K562 (cell line): Measurements from ENCODE around the gene HTR3B. TPM values are rescaled to one million over a fixed set of nuclear protein-coding genes. Genes with fewer than 3 reads are reported as not detected.
A peak's percentile ranks its signal among the peaks of the same experiment; 100 is the strongest.

Experiments
- ATAC-seq: fragments of 200-7000 bp; cut with Tn5 transposase; 3 replicates; pipeline ENCODE4 v1.9.1; 2020; ENCODE audit warnings: moderate library complexity
- Bru-seq: library from RNA; stranded (reverse); fragments of 400-500 nt; gene quantifications from one replicate; lab custom pipeline; 2021; lab: Mats Ljungman, UMichigan
- BruChase-seq, 2 experiments: library from RNA; stranded (reverse); fragments of 400-500 nt; gene quantifications; one replicate each; lab custom pipeline; 2021; lab: Mats Ljungman, UMichigan
- BruUV-seq: library from RNA; stranded (reverse); fragments of 400-500 nt; replicated peaks from 2 replicates; lab custom pipeline; 2021; lab: Mats Ljungman, UMichigan
- CTCF ChIA-PET: fragments of 300-600 bp; formaldehyde crosslinking; extraction: SDS; loops from one replicate; lab custom pipeline; 2021; ENCODE audit warnings: low intra/inter-chr PET ratio; lab: Yijun Ruan, JAX
- POLR2A ChIA-PET: fragments of 300-600, 350-650 bp; sonication (Branson Sonifier 250); formaldehyde crosslinking; extraction: SDS; loops from one replicate; lab custom pipeline; 2021; ENCODE audit warnings: antibody characterized with exemption, inconsistent platforms; lab: Yijun Ruan, JAX
- DNase-seq, 4 experiments: peaks; one replicate each; pipeline versions ENCODE4 v3.0.0 to v3.0.0-alpha.2; 2011 to 2018; ENCODE audit warnings: low spot score in 3 of 4, mixed read lengths in 3 of 4; ENCODE audit errors: extremely low read depth in 1 of 4
- FAIRE-seq: peaks from 2 replicates; lab custom pipeline; 2011; peaks lifted over from hg19 to GRCh38; lab: Jason Lieb, UNC
- H2AFZ ChIP-seq: 2 replicates; pipeline ENCODE4 v1.6.0; 2011; ENCODE audit warnings: low read depth, low read length, control low read depth, inconsistent platforms
- H3K27ac ChIP-seq: fragments of 200-600 bp; 3 replicates; pipeline ENCODE4 v1.8.0; 2011; ENCODE audit warnings: low read depth, mild to moderate bottlenecking, control low read depth, inconsistent platforms, low read length, moderate library complexity, mixed read lengths; ENCODE audit errors: extremely low read depth
- H3K27me3 ChIP-seq, 2 experiments: fragments of 300-600 bp in 1 of 2; 2 replicates in 1 of 2; 3 replicates in 1 of 2; pipeline versions ENCODE4 v1.6.0 to v1.8.0; 2011; ENCODE audit warnings: inconsistent platforms in 2 of 2, low read length in 2 of 2, mild to moderate bottlenecking in 1 of 2, mixed read lengths in 1 of 2, moderate library complexity in 1 of 2; ENCODE audit not compliant: control insufficient read depth in 2 of 2, insufficient read depth in 2 of 2
- H3K36me3 ChIP-seq: fragments of 300-600 bp; 3 replicates; pipeline ENCODE4 v1.8.0; 2011; ENCODE audit warnings: mild to moderate bottlenecking, low read length, inconsistent platforms; ENCODE audit not compliant: control insufficient read depth, insufficient read depth
- H3K4me1 ChIP-seq, 2 experiments: fragments of 200-600 bp in 1 of 2; replicated peaks in 1 of 2; 2 replicates in 1 of 2; 3 replicates in 1 of 2; pipeline versions ENCODE4 v1.5.1 to v1.8.0; 2011; ENCODE audit warnings: inconsistent platforms in 2 of 2, low read length in 2 of 2, mild to moderate bottlenecking in 1 of 2, mixed read lengths in 1 of 2, moderate library complexity in 1 of 2; ENCODE audit not compliant: control insufficient read depth in 2 of 2, insufficient read depth in 2 of 2
- H3K4me2 ChIP-seq: 2 replicates; pipeline ENCODE4 v1.6.1; 2011; ENCODE audit warnings: low read length, control low read depth, inconsistent platforms, mixed read lengths; ENCODE audit not compliant: insufficient read depth
- H3K4me3 ChIP-seq: fragments of 200-600 bp; sonication (generic), shearing (Covaris generic); 2 replicates; pipeline ENCODE4 v1.5.1; 2016; ENCODE audit warnings: control low read depth, inconsistent platforms
- H3K79me2 ChIP-seq: fragments of 200-600 bp; 3 replicates; pipeline ENCODE4 v1.8.0; 2011; ENCODE audit warnings: low read length, inconsistent platforms; ENCODE audit not compliant: control insufficient read depth, insufficient read depth
- H3K9ac ChIP-seq, 2 experiments: 2 replicates each; pipeline versions ENCODE4 v1.6.0 to v1.6.1; 2011; ENCODE audit warnings: low read depth in 2 of 2, low read length in 2 of 2, control low read depth in 1 of 2, inconsistent platforms in 1 of 2, mild to moderate bottlenecking in 1 of 2, mixed read lengths in 1 of 2; ENCODE audit not compliant: insufficient read depth in 1 of 2
- H3K9me1 ChIP-seq: one replicate; pipeline ENCODE4 v1.6.0; 2011; ENCODE audit warnings: inconsistent platforms, mild to moderate bottlenecking, low read length, moderate library complexity; ENCODE audit not compliant: control insufficient read depth, insufficient read depth
- H3K9me3 ChIP-seq: replicated peaks from 2 replicates; pipeline ENCODE4 v1.5.1; 2011; ENCODE audit warnings: low read depth, low read length, inconsistent platforms; ENCODE audit not compliant: control insufficient read depth, insufficient read depth
- H4K20me1 ChIP-seq: replicated peaks from 2 replicates; pipeline ENCODE4 v1.6.1; 2011; ENCODE audit warnings: low read length, inconsistent platforms, mixed read lengths; ENCODE audit not compliant: control insufficient read depth, insufficient read depth
- MCM2 ChIP-seq: fragments of 450-650 bp; IDR thresholded peaks from 2 replicates; pipeline ENCODE4 v1.6.1; 2017; ENCODE audit warnings: low read depth, mild to moderate bottlenecking
- PHB ChIP-seq: fragments of 250-450 bp; sonication (Bioruptor Pico); IDR thresholded peaks from 2 replicates; pipeline ENCODE4 v1.5.0; 2021
- PHTF2 ChIP-seq: fragments of 250-450 bp; sonication (Bioruptor Pico); IDR thresholded peaks from 2 replicates; pipeline ENCODE4 v1.5.0; 2021; ENCODE audit warnings: mild to moderate bottlenecking
- RFX5 ChIP-seq: IDR thresholded peaks from 2 replicates; pipeline ENCODE4 v1.6.1; 2011; ENCODE audit warnings: low read depth, mild to moderate bottlenecking, improper control_type of control experiment, low read length
- SMARCE1 ChIP-seq: fragments of 450-650 bp; IDR thresholded peaks from 2 replicates; pipeline ENCODE4 v1.7.1; 2016; ENCODE audit warnings: mild to moderate bottlenecking
- SRF ChIP-seq, 2 experiments: fragments of 250-450, 450-650 bp in 1 of 2; sonication (Bioruptor Pico) in 1 of 2; sonication (generic) in 1 of 2; formaldehyde crosslinking; IDR thresholded peaks; 2 replicates each; pipeline versions ENCODE4 v1.5.0 to v1.5.1; 2020 to 2022; ENCODE audit warnings: mild to moderate bottlenecking in 1 of 2, missing genetic modification reagents in 1 of 2
- ZBTB9 ChIP-seq: fragments of 450-650 bp; formaldehyde crosslinking; IDR thresholded peaks from 2 replicates; pipeline ENCODE4 v1.4.0; 2020; ENCODE audit warnings: mild to moderate bottlenecking, moderate library complexity
- ZNF146 ChIP-seq: IDR thresholded peaks from one replicate; pipeline ENCODE4 v1.6.1; 2018; ENCODE audit warnings: missing compliant biosample characterization; ENCODE audit not compliant: unreplicated experiment
- ZNF239 ChIP-seq: fragments of 250-450 bp; sonication (Bioruptor Pico); IDR thresholded peaks from 2 replicates; pipeline ENCODE4 v1.4.0; 2020; ENCODE audit warnings: mild to moderate bottlenecking
- WGBS: fragments of 100-300 bp; shearing (Covaris generic); methylation state at CpG from one replicate; pipeline ENCODE4 v1.1.6; 2016; ENCODE audit warnings: low coverage, mixed read lengths; ENCODE audit not compliant: insufficient coverage; ENCODE audit errors: missing lambda C conversion rate; 5-methylcytosine and 5-hydroxymethylcytosine counted together
- in situ Hi-C: fragments of 300-500 bp; cut with MboI; formaldehyde crosslinking; loops from 4 replicates; pipeline ENCODE4 v1.15.0; 2018; ENCODE audit warnings: inconsistent platforms, mixed read lengths
- intact Hi-C: fragments of 100-400 bp; cut with micrococcal nuclease; formaldehyde crosslinking; loops from 2 replicates; pipeline ENCODE4 v1.14.2; 2022
- long read RNA-seq, 3 experiments: library from polyadenylated mRNA in 2 of 3; library from RNA in 1 of 3; unstranded in 2 of 3; stranded (forward) in 1 of 3; transcript quantifications; one replicate each; pipeline ENCODE4 v2.0.0, GENCODE V29; 2019 to 2022
- polyA minus RNA-seq, 3 experiments: library from RNA; depleted of rRNA, polyadenylated mRNA; stranded (reverse); fragments of >200 nt; gene quantifications; 2 replicates each; pipeline ENCODE4 v1.2.3, GENCODE V29; 2011
- polyA plus RNA-seq, 8 experiments: library from polyadenylated mRNA; depleted of rRNA in 4 of 8; stranded (reverse) in 5 of 8; unstranded in 3 of 8; fragments of >200 nt; fragmentation: Nextera tagmentation in 2 of 8; fragmentation: Illumina TruSeq in 1 of 8; extraction: Ambion mirVana in 2 of 8; extraction: Trizol in 1 of 8; gene quantifications; 2 replicates each; pipeline versions ENCODE4 v1.2.1 to v1.2.3, GENCODE V29; 2011 to 2014; ENCODE audit warnings: inconsistent platforms in 1 of 8, missing spikeins in 1 of 8
- total RNA-seq, 7 experiments: library from RNA; depleted of rRNA in 6 of 7; stranded (reverse); fragments of >200 nt in 6 of 7; fragmentation: Illumina TruSeq in 2 of 7; extraction: Trizol in 2 of 7; gene quantifications; 2 replicates each; pipeline versions ENCODE4 v1.2.1 to v1.2.3, GENCODE V29; 2011 to 2021; ENCODE audit warnings: low replicate concordance in 1 of 7
- TF ChIP-seq, protein P1 (sequence below): sonication (generic); formaldehyde crosslinking; IDR thresholded peaks from 2 replicates; pipeline ENCODE4 v1.8.0; 2022; ENCODE audit warnings: mild to moderate bottlenecking, missing genetic modification reagents

Gene HTR3B, protein sequence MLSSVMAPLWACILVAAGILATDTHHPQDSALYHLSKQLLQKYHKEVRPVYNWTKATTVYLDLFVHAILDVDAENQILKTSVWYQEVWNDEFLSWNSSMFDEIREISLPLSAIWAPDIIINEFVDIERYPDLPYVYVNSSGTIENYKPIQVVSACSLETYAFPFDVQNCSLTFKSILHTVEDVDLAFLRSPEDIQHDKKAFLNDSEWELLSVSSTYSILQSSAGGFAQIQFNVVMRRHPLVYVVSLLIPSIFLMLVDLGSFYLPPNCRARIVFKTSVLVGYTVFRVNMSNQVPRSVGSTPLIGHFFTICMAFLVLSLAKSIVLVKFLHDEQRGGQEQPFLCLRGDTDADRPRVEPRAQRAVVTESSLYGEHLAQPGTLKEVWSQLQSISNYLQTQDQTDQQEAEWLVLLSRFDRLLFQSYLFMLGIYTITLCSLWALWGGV
- not detected in 2 replicates for total RNA-seq (2011; cell fraction: chromatin; rRNA removed; ENCODE audit: low replicate concordance)
- not detected in 2 replicates for total RNA-seq (2011; cell fraction: nucleolus; rRNA removed)
- not detected in 2 replicates for total RNA-seq (2011; cell fraction: nucleoplasm; rRNA removed)
- total RNA-seq (2014; rRNA removed) (not detected in 2 replicates), total RNA-seq (2014; rRNA removed; fragmentation: Illumina TruSeq; extraction: Trizol) (not detected in 2 replicates), total RNA-seq (2015; rRNA removed; fragmentation: Illumina TruSeq; extraction: Trizol) (not detected in 2 replicates), total RNA-seq (2021) (not detected in 2 replicates), polyA plus RNA-seq (2011; rRNA removed) (not detected in 2 replicates), polyA plus RNA-seq (2014; fragmentation: Illumina TruSeq; extraction: Trizol) (not detected in 2 replicates), polyA plus RNA-seq (2014; fragmentation: Nextera tagmentation; extraction: Ambion mirVana) (not detected), polyA plus RNA-seq (2014; rRNA removed) (not detected in 2 replicates), polyA minus RNA-seq (2011; rRNA and poly(A)+ RNA removed) (not detected in 2 replicates), Bru-seq, nascent RNA (percentile 3 among the genes with signal in this experiment), BruChase-seq, experiment 1, labeled RNA remaining after a 2-hour chase (percentile 10 among the genes with signal in this experiment), BruChase-seq, experiment 2, labeled RNA remaining after a 6-hour chase (percentile 3 among the genes with signal in this experiment)
- polyA plus RNA-seq (2011; cell fraction: cytosol; rRNA removed), result not detected in 2 replicates
- polyA plus RNA-seq (2011; cell fraction: nucleus; rRNA removed), result not detected in 2 replicates
- not detected in 2 replicates for polyA plus RNA-seq (2012)
- not detected in 2 replicates for polyA minus RNA-seq (2011; cell fraction: cytosol; rRNA and poly(A)+ RNA removed)
- polyA minus RNA-seq (2011; cell fraction: nucleus; rRNA and poly(A)+ RNA removed), result not detected in 2 replicates
- long read RNA-seq, experiment 1, result 0 reads
- long read RNA-seq, experiment 2, result 0 reads
- long read RNA-seq, experiment 3, result 0 reads

GRCh38 chr11:113904379-113905101 is at the start of gene HTR3B:
TSS of gene HTR3B (plus strand) at chr11:113904796. CDS start at chr11:113904934, 138 bp downstream.
- TF ChIP-seq ZNF146 (no peak), SRF (CRISPR knock-in tag; IDR thresholded peaks at IDR 0.05) (no peak), PHB (CRISPR knock-in tag) (no peak), ZNF239 (no peak), PHTF2 (no peak), RFX5 (no peak), SMARCE1 (no peak), MCM2 (no peak), ZBTB9 (CRISPR knock-in tag) (no peak)
- TF ChIP-seq, protein P1, sequence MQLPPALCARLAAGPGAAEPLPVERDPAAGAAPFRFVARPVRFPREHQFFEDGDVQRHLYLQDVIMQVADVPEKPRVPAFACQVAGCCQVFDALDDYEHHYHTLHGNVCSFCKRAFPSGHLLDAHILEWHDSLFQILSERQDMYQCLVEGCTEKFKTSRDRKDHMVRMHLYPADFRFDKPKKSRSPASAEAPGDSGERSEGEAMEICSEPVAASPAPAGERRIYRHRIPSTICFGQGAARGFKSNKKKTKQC (CRISPR knock-in tag), result no peak
- Histone ChIP-seq H3K79me2 (no peaks in the 10 kb centered on the region), H3K4me1 (no peaks in the 10 kb centered on the region), H3K36me3 (no peaks in the 10 kb centered on the region), H4K20me1 (no peaks in the 10 kb centered on the region), H3K9me1 (no peaks in the 10 kb centered on the region), H3K9ac (no peak within 1 kb of the TSS), H3K9me3 (no peaks in the 10 kb centered on the region), H3K4me2 (no peak within 1 kb of the TSS), H2AFZ (no peak within 1 kb of the TSS), H3K27ac (no peak within 1 kb of the TSS), H3K4me3 (no peak within 1 kb of the TSS), H3K27me3 (peaks cover 33 to 38% of the 10 kb centered on the region in 2 experiments)
- DNase-seq, result no peak
- intact Hi-C loops (no loop called here), in situ Hi-C loops (no loop called here)
- BruUV-seq, result no TSS peak
- CTCF ChIA-PET, result no interaction called here
- FAIRE-seq, result no peak
- no peak for ATAC-seq
- POLR2A ChIA-PET, result no interaction called here
- WGBS, result 0% methylated on average over 6 of the region's 6 CpGs
